Ishikawa (cell line): ENCODE measurements around the gene POLR3G.

Source experiments
- CEBPB ChIP-seq: IDR thresholded peaks from 2 replicates; pipeline ENCODE4 v1.6.1; 2012
- EP300 ChIP-seq: IDR thresholded peaks from 2 replicates; pipeline ENCODE4 v1.6.1; 2012; ENCODE audit warnings: borderline replicate concordance
- MAX ChIP-seq: IDR thresholded peaks from 2 replicates; pipeline ENCODE4 v1.6.1; 2012
- NFIC ChIP-seq: IDR thresholded peaks from 2 replicates; pipeline ENCODE4 v1.6.1; 2012
- RAD21 ChIP-seq: IDR thresholded peaks from 2 replicates; pipeline ENCODE4 v1.6.1; 2012; ENCODE audit warnings: low read depth
- TAF1 ChIP-seq: IDR thresholded peaks from 2 replicates; pipeline ENCODE4 v1.6.1; 2012; ENCODE audit warnings: low read depth, mild to moderate bottlenecking
- TEAD4 ChIP-seq: IDR thresholded peaks from 2 replicates; pipeline ENCODE4 v1.6.1; 2012
- YY1 ChIP-seq: IDR thresholded peaks from 2 replicates; pipeline ENCODE4 v1.6.1; 2012; ENCODE audit warnings: low read depth
- ZBTB7A ChIP-seq: IDR thresholded peaks from 2 replicates; pipeline ENCODE4 v1.6.1; 2012; ENCODE audit warnings: low read depth

GRCh38 chr5:90477073-90477472, 2.4 kb downstream of the POLR3G start:
- TF ChIP-seq MAX (no peak), EP300 (no peak), TAF1 (no peak), TEAD4 (no peak), YY1 (no peak), RAD21 (no peak), ZBTB7A (no peak), CEBPB (no peak), NFIC (no peak)
